GM19351 (cell line): Measurements from ENCODE around the gene ANKRD62.

Experiments
- ATAC-seq: cut with Tn5 transposase; IDR thresholded peaks from one replicate; pipeline ENCODE4 v1.9.1; 2021; ENCODE audit warnings: mild to moderate bottlenecking, moderate library complexity; ENCODE audit not compliant: unreplicated experiment

ANKRD62 gene

GRCh38 chr18:12165038-12165768 lies 71.6 kb downstream of the ANKRD62 start:
- ATAC-seq = no peak
